Endodermal cell (in vitro differentiated cells): Measurements from ENCODE around the gene HSPA6. TPM values are rescaled to one million over a fixed set of nuclear protein-coding genes. Genes with fewer than 3 reads are reported as not detected.

Experiments
- DNase-seq: peaks from one replicate; pipeline ENCODE4 v3.0.0-alpha.2; 2017
- H3K27ac ChIP-seq: 2 replicates; pipeline ENCODE4 v1.5.1; 2013; ENCODE audit warnings: mild to moderate bottlenecking, low read depth, low read length, moderate library complexity
- H3K27me3 ChIP-seq: 2 replicates; pipeline ENCODE4 v1.6.1; 2013; ENCODE audit warnings: mild to moderate bottlenecking, low read length, moderate library complexity; ENCODE audit not compliant: insufficient read depth, control insufficient read depth, poor library complexity, severe bottlenecking
- H3K36me3 ChIP-seq: 2 replicates; pipeline ENCODE4 v1.7.0; 2013; ENCODE audit warnings: mild to moderate bottlenecking, low read length, moderate library complexity; ENCODE audit not compliant: control insufficient read depth, insufficient read depth
- H3K4me1 ChIP-seq: one replicate; pipeline ENCODE4 v1.7.0; 2013; ENCODE audit warnings: low read length; ENCODE audit not compliant: control insufficient read depth, insufficient read depth
- H3K4me3 ChIP-seq: 2 replicates; pipeline ENCODE4 v1.5.1; 2013; ENCODE audit warnings: mild to moderate bottlenecking, low read length, moderate library complexity
- H3K9ac ChIP-seq: 2 replicates; pipeline ENCODE4 v1.6.1; 2013; ENCODE audit warnings: mild to moderate bottlenecking, low read length, moderate library complexity; ENCODE audit not compliant: poor library complexity, severe bottlenecking; ENCODE audit errors: extremely low read depth
- H3K9me3 ChIP-seq: 2 replicates; pipeline ENCODE4 v1.6.1; 2013; ENCODE audit warnings: mild to moderate bottlenecking, low read length, moderate library complexity; ENCODE audit not compliant: control insufficient read depth
- H3K27ac Mint-ChIP-seq: 2 replicates; pipeline ENCODE4 v1.8.0; 2020; ENCODE audit warnings: mixed read lengths
- H3K27me3 Mint-ChIP-seq: 2 replicates; pipeline ENCODE4 v1.8.0; 2021; ENCODE audit warnings: mild to moderate bottlenecking, mixed read lengths; ENCODE audit not compliant: insufficient read depth
- H3K36me3 Mint-ChIP-seq: 2 replicates; pipeline ENCODE4 v1.8.0; 2020; ENCODE audit warnings: low read depth, mixed read lengths
- H3K4me1 Mint-ChIP-seq: 2 replicates; pipeline ENCODE4 v1.8.0; 2020; ENCODE audit warnings: mixed read lengths
- H3K4me3 Mint-ChIP-seq: 2 replicates; pipeline ENCODE4 v1.8.0; 2020; ENCODE audit warnings: mild to moderate bottlenecking, moderate library complexity, mixed read lengths
- H3K9me3 Mint-ChIP-seq: 2 replicates; pipeline ENCODE4 v1.8.0; 2020; ENCODE audit warnings: mild to moderate bottlenecking, mixed read lengths
- CTCF ChIP-seq: fragments of 200-600 bp; sonication (generic); conservative IDR thresholded peaks from 2 replicates; pipeline ENCODE4 v1.5.0; 2021; ENCODE audit warnings: antibody characterized with exemption, mild to moderate bottlenecking
- WGBS, 2 experiments: methylation state at CpG; one replicate each; pipeline versions ENCODE4 v1.1.5 to v1.1.7; 2013; ENCODE audit warnings: missing lambda C conversion rate in 2 of 2, mixed read lengths in 1 of 2; ENCODE audit not compliant: insufficient coverage in 1 of 2, insufficient read length in 1 of 2; 5-methylcytosine and 5-hydroxymethylcytosine counted together
- total RNA-seq, 2 donors: library from RNA; stranded (reverse); fragmentation: NEBNext Ultra II Directional in 1 of 2; extraction: Animal tissue kit (Norgen Biotek cat#: 25700) in 1 of 2; gene quantifications; 2 replicates in 1 of 2; 3 replicates in 1 of 2; pipeline ENCODE4 v1.2.1, GENCODE V29; 2021

Gene HSPA6
- total RNA-seq, 2 donors from 2014 or later, result not detected

GRCh38 chr1:161484613-161485012 is 39.7 kb upstream of the HSPA6 start:
- H3K27me3 ChIP-seq, result peaks cover 37% of the 10 kb centered on the region
- peak; percentile 61 for TF ChIP-seq CTCF
- peaks cover 6% of the 10 kb centered on the region for H3K4me1 Mint-ChIP-seq
- no peak overlapping the region for H3K4me3 Mint-ChIP-seq
- no peaks in the 10 kb centered on the region for H3K36me3 ChIP-seq
- H3K4me3 ChIP-seq, result no peak overlapping the region
- H3K9me3 ChIP-seq, result no peaks in the 10 kb centered on the region
- H3K27ac Mint-ChIP-seq, result no peak overlapping the region
- H3K4me1 ChIP-seq, result no peaks in the 10 kb centered on the region
- H3K27ac ChIP-seq, result no peak overlapping the region
- no peak overlapping the region for H3K9ac ChIP-seq
- WGBS, 2 experiments, result 87% methylated on average over 2 of the region's 2 CpGs; no CpG with 5 or more reads in 1 of the 2 experiments
- no peak for DNase-seq
- peaks cover 3% of the 10 kb centered on the region for H3K9me3 Mint-ChIP-seq
- H3K36me3 Mint-ChIP-seq, result no peaks in the 10 kb centered on the region
- H3K27me3 Mint-ChIP-seq, result peaks cover 24% of the 10 kb centered on the region

GRCh38 chr1:161486806-161487741 is 37.3 kb upstream of the HSPA6 start:
- Histone ChIP-seq H3K4me1 (no peaks in the 10 kb centered on the region), H3K27me3 (peaks cover 48% of the 10 kb centered on the region), H3K36me3 (no peaks in the 10 kb centered on the region), H3K9ac (no peak overlapping the region), H3K4me3 (no peak overlapping the region), H3K27ac (no peak overlapping the region), H3K9me3 (no peaks in the 10 kb centered on the region)
- H3K9me3 Mint-ChIP-seq, result no peaks in the 10 kb centered on the region
- peaks cover 6% of the 10 kb centered on the region for H3K4me1 Mint-ChIP-seq
- peaks cover 45% of the 10 kb centered on the region for H3K27me3 Mint-ChIP-seq
- H3K27ac Mint-ChIP-seq, result no peak overlapping the region
- WGBS, 2 experiments, result 60 to 67% methylated on average over 7 to 8 of the region's 8 CpGs
- no peaks in the 10 kb centered on the region for H3K36me3 Mint-ChIP-seq
- H3K4me3 Mint-ChIP-seq, result no peak overlapping the region
- peak; percentile 90 for TF ChIP-seq CTCF
- peak; percentile 68 for DNase-seq

- H3K9me3 Mint-ChIP-seq, result no peaks in the 10 kb centered on the region
- H3K27ac Mint-ChIP-seq, result no peak overlapping the region
- no peak overlapping the region for H3K9ac ChIP-seq
Measured at GRCh38 chr1:161491472-161491871, 32.9 kb upstream of the HSPA6 start.

More at GRCh38 chr1:161491472-161491871, 32.9 kb upstream of the HSPA6 start:
- Histone ChIP-seq H3K4me3 (no peak overlapping the region), H3K27ac (no peak overlapping the region), H3K9me3 (no peaks in the 10 kb centered on the region), H3K27me3 (peaks cover 19% of the 10 kb centered on the region), H3K4me1 (peaks cover 4% of the 10 kb centered on the region), H3K36me3 (no peaks in the 10 kb centered on the region)
- DNase-seq, result no peak
- Mint-ChIP-seq H3K4me1 (peaks cover 6% of the 10 kb centered on the region), H3K36me3 (no peaks in the 10 kb centered on the region), H3K4me3 (no peak overlapping the region), H3K27me3 (peaks cover 38% of the 10 kb centered on the region)
- TF ChIP-seq CTCF, result no peak
- WGBS, 2 experiments, result 87 to 94% methylated on average over 5 of the region's 5 CpGs
